GM12891 (cell line): Measurements from ENCODE around the gene VPS37D.

Source experiments
- DNase-seq: peaks from one replicate; pipeline ENCODE4 v3.0.0; 2011; ENCODE audit warnings: low spot score; ENCODE audit not compliant: insufficient read length
- FAIRE-seq: peaks from 2 replicates; lab custom pipeline; 2011; peaks lifted over from hg19 to GRCh38; lab: Jason Lieb, UNC
- PAX5 ChIP-seq: IDR thresholded peaks from 2 replicates; pipeline ENCODE4 v1.6.1; 2011; ENCODE audit warnings: low read length, moderate library complexity, mild to moderate bottlenecking; ENCODE audit not compliant: insufficient read depth, severe bottlenecking
- POLR2A ChIP-seq: IDR thresholded peaks from 2 replicates; pipeline ENCODE4 v1.6.1; 2011; ENCODE audit warnings: low read depth, low read length, control low read depth
- POLR2AphosphoS5 ChIP-seq: IDR thresholded peaks from 2 replicates; pipeline ENCODE4 v1.6.1; 2011; ENCODE audit warnings: low read depth, low read length, control low read depth
- POU2F2 ChIP-seq: IDR thresholded peaks from 2 replicates; pipeline ENCODE4 v1.6.1; 2011; ENCODE audit warnings: low read depth, mild to moderate bottlenecking, control low read depth, low read length, moderate library complexity
- SPI1 ChIP-seq: IDR thresholded peaks from 2 replicates; pipeline ENCODE4 v1.6.1; 2011; ENCODE audit warnings: low read depth, low read length, control low read depth
- TAF1 ChIP-seq: IDR thresholded peaks from 2 replicates; pipeline ENCODE4 v1.6.1; 2011; ENCODE audit warnings: low read depth, low read length, control low read depth

The VPS37D gene

GRCh38 chr7:73699370-73700068 lies 31.9 kb downstream of the VPS37D start:
- no peak for FAIRE-seq
- peak; percentile 81; the same call in 1 of the 2 replicates for TF ChIP-seq POLR2AphosphoS5
- no peak for TF ChIP-seq SPI1
- no peak for TF ChIP-seq POLR2A
- DNase-seq: no peak

- TF ChIP-seq POU2F2 (no peak), POLR2A (0 out of 2 replicates have a peak, but pooled peaks have one; percentile 20), SPI1 (no peak), POLR2AphosphoS5 (peak; percentile 59; the same call in 1 of the 2 replicates), PAX5 (no peak), TAF1 (no peak)
- DNase-seq: no peak
- no peak for FAIRE-seq
Measured at GRCh38 chr7:73700069-73700423, 32.4 kb downstream of the VPS37D start.

GRCh38 chr7:73700581-73701134 lies 33.0 kb downstream of the VPS37D start:
- FAIRE-seq: no peak
- TF ChIP-seq TAF1 (no peak), POLR2A (no peak), POLR2AphosphoS5 (no peak), PAX5 (no peak), POU2F2 (no peak), SPI1 (no peak)
- no peak for DNase-seq

- no peak for DNase-seq
- FAIRE-seq: peak; percentile 20
- no peak for TF ChIP-seq PAX5
- no peak for TF ChIP-seq TAF1
- no peak for TF ChIP-seq POLR2AphosphoS5
- TF ChIP-seq POLR2A: no peak
- TF ChIP-seq SPI1: no peak
- no peak for TF ChIP-seq POU2F2
Measured at GRCh38 chr7:73701357-73701995, 33.8 kb downstream of the VPS37D start.

- no peak for DNase-seq
- no peak for FAIRE-seq
- TF ChIP-seq PAX5: no peak
- TF ChIP-seq TAF1: no peak
- TF ChIP-seq POLR2A: no peak
- TF ChIP-seq POLR2AphosphoS5: no peak
- TF ChIP-seq SPI1: no peak
- TF ChIP-seq POU2F2: no peak
Measured at GRCh38 chr7:73702226-73702625, 34.6 kb downstream of the VPS37D start.

GRCh38 chr7:73702665-73703064 lies 35.0 kb downstream of the VPS37D start:
- FAIRE-seq (no peak), DNase-seq (no peak)
- TF ChIP-seq TAF1 (no peak), SPI1 (no peak), PAX5 (no peak), POLR2AphosphoS5 (no peak), POLR2A (no peak; the same call in 1 of the 2 replicates)

GRCh38 chr7:73703225-73703624 lies 35.6 kb downstream of the VPS37D start:
- no peak for DNase-seq
- TF ChIP-seq TAF1 (no peak), SPI1 (no peak), PAX5 (no peak), POLR2AphosphoS5 (no peak; the same call in 1 of the 2 replicates), POLR2A (no peak), POU2F2 (no peak)
- FAIRE-seq: no peak

- no peak for TF ChIP-seq TAF1
- TF ChIP-seq POU2F2: no peak
- TF ChIP-seq SPI1: no peak
- TF ChIP-seq PAX5: no peak
- TF ChIP-seq POLR2A: no peak
- TF ChIP-seq POLR2AphosphoS5: no peak
- peak; percentile 81 for DNase-seq
- no peak for FAIRE-seq
Measured at GRCh38 chr7:73703757-73704639, 36.4 kb downstream of the VPS37D start.
